Measurements from ENCODE around the gene ZNF729. TPM values are rescaled to one million over a fixed set of nuclear protein-coding genes. Genes with fewer than 3 reads are reported as not detected.

ZNF729 gene
- total and polyA plus RNA-seq, 9 of the 15 experiments (the other 6 are each of a cell fraction or from before 2014, with no cell fraction given), result not detected

- ChIA-PET CTCF (ENCODE audit: low intra/inter-chr PET ratio) (no interaction called here), POLR2A (no interaction called here)
- Histone ChIP-seq H3K27ac (ENCODE audit: extremely low read depth, low read depth, low read length) (no peak overlapping the region), H3K4me2 (ENCODE audit: insufficient read depth, low read length) (no peak overlapping the region), H3K9me1 (ENCODE audit: control insufficient read depth, insufficient read depth, low read length) (no peaks in the 10 kb centered on the region), H3K36me3 (ENCODE audit: control insufficient read depth, insufficient read depth, low read length) (no peaks in the 10 kb centered on the region), H3K9ac (ENCODE audit: insufficient read depth in 1 of 2, low read depth in 2 of 2, low read length in 2 of 2) (no peak overlapping the region), H3K9me3 (replicated peaks; ENCODE audit: control insufficient read depth, insufficient read depth, low read depth, low read length) (no peaks in the 10 kb centered on the region; the same call in 1 of the 2 replicates), H3K4me1 (replicated peaks in 1 of 2; ENCODE audit: control insufficient read depth in 2 of 2, insufficient read depth in 2 of 2, low read length in 2 of 2) (no peaks in the 10 kb centered on the region), H4K20me1 (replicated peaks; ENCODE audit: control insufficient read depth, insufficient read depth, low read length) (no peaks in the 10 kb centered on the region), H3K4me3 (no peak overlapping the region), H3K27me3 (ENCODE audit: control insufficient read depth in 2 of 2, insufficient read depth in 2 of 2, low read length in 2 of 2) (no peaks in the 10 kb centered on the region), H3K79me2 (ENCODE audit: control insufficient read depth, insufficient read depth, low read length) (no peaks in the 10 kb centered on the region), H2AFZ (ENCODE audit: low read depth, low read length) (no peak overlapping the region)
- TF ChIP-seq MTF1 (CRISPR knock-in tag; IDR thresholded peaks at IDR 0.05; ENCODE audit: borderline replicate concordance) (no peak), CBX3 (IDR thresholded peaks at IDR 0.05; ENCODE audit: borderline replicate concordance in 1 of 2, low read length in 2 of 2) (no peak), CREB3 (tag; conservative IDR thresholded peaks at IDR 0.05; ENCODE audit: low read depth) (no peak), CHCHD3 (CRISPR knock-in tag; IDR thresholded peaks at IDR 0.05) (no peak), NR3C1 (CRISPR knock-in tag; IDR thresholded peaks at IDR 0.05) (no peak), XRCC4 (IDR thresholded peaks at IDR 0.05; ENCODE audit: extremely low read depth, insufficient read depth, insufficient read length) (no peak), RBBP5 (IDR thresholded peaks at IDR 0.05; ENCODE audit: borderline replicate concordance, insufficient read depth, low read length, poor library complexity, severe bottlenecking) (no peak), ZFX (CRISPR knock-in tag; IDR thresholded peaks at IDR 0.05) (no peak), KDM5B (IDR thresholded peaks at IDR 0.05; ENCODE audit: insufficient replicate concordance, low read depth, low read length) (no peak), FIP1L1 (IDR thresholded peaks at IDR 0.05; ENCODE audit: low read depth, low read length, poor library complexity, severe bottlenecking) (no peak), ZKSCAN3 (CRISPR knock-in tag; IDR thresholded peaks at IDR 0.05) (no peak), NFIC (IDR thresholded peaks at IDR 0.05) (no peak), FOXP1 (CRISPR knock-in tag; IDR thresholded peaks at IDR 0.05) (no peak), ESRRA (IDR thresholded peaks at IDR 0.05; ENCODE audit: borderline replicate concordance, low read depth) (no peak)
- FAIRE-seq (no peak), ATAC-seq (no peak), DNase-seq (ENCODE audit: extremely low read depth in 1 of 4, low spot score in 3 of 4) (no peak)
- intact Hi-C loops (cut with micrococcal nuclease), result no loop called here
- in situ Hi-C loops (cut with MboI), result no loop called here
- no TSS peak for BruUV-seq (replicated peaks)
- 4% methylated on average over 11 of the region's 37 CpGs for WGBS (ENCODE audit: insufficient coverage, low coverage, missing lambda C conversion rate)
Measured at GRCh38 chr19:22261596-22261995, 24.6 kb upstream of the ZNF729 start.
